DMS79 treated with DMSO at 0.1 percent for 48 hours (cell line): ENCODE measurements around the gene SEMA3B.
A peak's percentile ranks its signal among the peaks of the same experiment; 100 is the strongest.
"Not testable (repeated sequence)": the region's sequence is repeated elsewhere in the genome, so short reads cannot be mapped to it uniquely, and the experiment has no call there.

Experiments
- DNase-seq: peaks from one replicate; lab custom pipeline; 2025; lab: John Stamatoyannopoulos, UW

Gene SEMA3B

DNA sequence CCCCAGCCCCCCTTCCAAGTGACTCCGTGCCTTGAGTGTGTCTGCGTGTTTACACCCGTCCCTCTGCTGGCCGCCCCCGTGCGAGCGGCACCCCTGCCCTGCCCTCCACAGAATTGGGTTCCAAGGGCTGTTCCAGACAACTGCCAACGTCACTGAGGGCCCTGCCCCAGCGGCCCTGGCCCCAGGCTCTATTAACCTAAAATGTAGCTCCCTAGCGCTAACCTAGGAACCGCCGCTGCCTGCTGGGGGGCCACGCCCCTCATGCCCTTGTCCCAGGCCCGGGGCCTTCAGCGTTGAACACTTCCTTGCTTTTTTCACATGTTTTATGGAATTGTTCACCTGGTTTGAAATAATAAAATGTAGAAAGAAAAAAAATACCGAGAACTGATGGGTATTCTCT lies 10.0 kb upstream of the SEMA3B start:
- DNase-seq, result no peak

- no peak for DNase-seq
Measured at GRCh38 chr3:50259432-50260026, 9.4 kb upstream of the SEMA3B start.

- DNase-seq, result peak; percentile 55
Measured at GRCh38 chr3:50260027-50260941, 8.7 kb upstream of the SEMA3B start.

DNA sequence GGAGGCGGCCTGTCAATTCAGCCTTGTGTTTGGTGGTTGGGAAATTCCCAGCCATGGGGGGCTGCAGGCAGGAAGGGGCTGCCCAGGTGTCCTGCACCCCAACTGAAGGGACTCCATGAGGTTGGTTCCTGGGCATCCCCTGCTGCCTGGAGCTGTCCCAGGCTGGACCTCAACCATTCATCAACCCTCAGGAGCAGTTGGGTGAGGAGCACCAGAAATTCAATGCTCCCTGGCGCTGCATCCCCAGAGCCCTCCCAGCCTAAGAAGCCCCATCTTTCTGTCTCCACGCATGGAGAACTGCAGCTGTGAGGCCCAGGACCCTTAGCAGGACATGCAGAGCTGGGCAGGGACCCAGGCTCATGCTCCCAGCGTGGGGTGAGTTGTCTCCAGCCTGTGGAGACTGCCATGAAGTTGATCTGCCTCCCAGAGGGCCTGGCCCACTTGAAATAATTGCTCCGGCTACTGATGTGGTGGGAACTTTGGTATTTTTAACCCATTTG lies 8.0 kb upstream of the SEMA3B start:
- no peak for DNase-seq

DNA sequence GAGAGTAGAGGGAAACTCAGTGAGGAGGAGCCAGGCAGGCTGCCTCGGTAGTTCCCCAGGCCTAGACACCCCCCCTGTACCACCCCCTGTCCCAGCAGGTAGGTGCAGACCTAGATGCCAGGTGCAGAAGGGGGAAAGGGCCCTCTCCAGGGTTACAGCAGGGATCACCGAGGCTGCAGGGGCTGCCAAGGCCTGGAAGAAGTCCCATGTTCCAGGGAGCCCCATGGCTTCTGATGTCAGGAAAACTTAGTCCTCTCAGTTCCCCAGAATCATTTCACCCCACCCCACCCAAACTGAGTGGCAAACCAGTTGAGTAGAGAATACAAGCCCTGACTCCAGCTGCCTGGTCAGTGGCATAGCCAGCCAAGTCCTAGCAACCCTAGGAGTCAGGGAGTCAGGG lies 7.4 kb upstream of the SEMA3B start:
- no peak for DNase-seq

- DNase-seq, result not testable (repeated sequence)
Measured at GRCh38 chr3:50262200-50262599, 6.7 kb upstream of the SEMA3B start.

GRCh38 chr3:50262778-50263177 lies 6.2 kb upstream of the SEMA3B start:
- no peak for DNase-seq

GRCh38 chr3:50263478-50264382 lies 5.2 kb upstream of the SEMA3B start:
- no peak for DNase-seq

- DNase-seq, result no peak
Measured at GRCh38 chr3:50264383-50264963, 4.5 kb upstream of the SEMA3B start.

- no peak for DNase-seq
Measured at GRCh38 chr3:50264964-50265485, 3.9 kb upstream of the SEMA3B start.

GRCh38 chr3:50265571-50265970 lies 3.4 kb upstream of the SEMA3B start:
- DNase-seq, result no peak

- DNase-seq, result no peak
Measured at GRCh38 chr3:50266017-50266416, 2.9 kb upstream of the SEMA3B start.

GRCh38 chr3:50266836-50267235 lies 2.1 kb upstream of the SEMA3B start:
- no peak for DNase-seq

- peak; percentile 16 for DNase-seq
Measured at GRCh38 chr3:50267280-50267913, 1.6 kb upstream of the SEMA3B start.

DNA sequence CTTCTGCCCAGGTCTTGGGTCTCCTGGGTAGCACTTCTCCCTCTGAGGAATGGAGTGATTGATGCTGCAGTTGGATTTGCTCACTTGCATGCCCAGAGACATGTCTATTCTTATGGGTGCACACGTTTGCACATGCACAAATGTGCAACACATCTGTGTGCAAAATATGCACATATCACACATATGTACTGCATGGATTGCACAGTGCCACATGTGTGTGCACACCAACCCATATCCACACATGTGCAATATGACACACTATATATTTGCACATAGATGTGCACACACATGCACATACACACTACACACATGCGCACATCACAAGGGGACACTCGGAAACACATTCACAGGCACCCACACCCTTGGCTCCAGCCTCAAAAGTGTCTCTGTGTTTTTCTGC lies 671 bp upstream of the SEMA3B start:
- no peak for DNase-seq

DNA sequence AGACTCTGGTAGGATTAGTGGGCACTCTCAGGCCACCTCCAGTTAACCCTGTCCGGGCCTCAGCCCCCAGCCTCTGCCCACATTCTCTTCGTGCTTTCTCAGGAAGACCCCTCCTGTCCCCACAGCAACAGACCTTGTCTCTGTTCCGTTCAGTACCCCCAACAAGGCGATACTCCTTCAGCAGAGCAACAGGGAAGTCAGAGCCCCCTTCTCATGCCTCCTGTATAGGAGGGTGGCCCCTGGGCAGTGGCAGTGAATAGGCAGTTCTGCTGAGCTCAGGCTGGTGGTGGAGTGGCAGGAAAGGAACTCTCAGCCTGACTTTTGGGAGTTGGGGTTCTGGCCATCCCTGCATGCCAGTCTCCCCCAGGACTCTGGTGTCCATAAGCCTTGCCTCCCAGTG lies 513 bp downstream of the SEMA3B start:
- DNase-seq, result no peak

- no peak for DNase-seq
Measured at GRCh38 chr3:50269977-50270413, 1.0 kb downstream of the SEMA3B start.

DNA sequence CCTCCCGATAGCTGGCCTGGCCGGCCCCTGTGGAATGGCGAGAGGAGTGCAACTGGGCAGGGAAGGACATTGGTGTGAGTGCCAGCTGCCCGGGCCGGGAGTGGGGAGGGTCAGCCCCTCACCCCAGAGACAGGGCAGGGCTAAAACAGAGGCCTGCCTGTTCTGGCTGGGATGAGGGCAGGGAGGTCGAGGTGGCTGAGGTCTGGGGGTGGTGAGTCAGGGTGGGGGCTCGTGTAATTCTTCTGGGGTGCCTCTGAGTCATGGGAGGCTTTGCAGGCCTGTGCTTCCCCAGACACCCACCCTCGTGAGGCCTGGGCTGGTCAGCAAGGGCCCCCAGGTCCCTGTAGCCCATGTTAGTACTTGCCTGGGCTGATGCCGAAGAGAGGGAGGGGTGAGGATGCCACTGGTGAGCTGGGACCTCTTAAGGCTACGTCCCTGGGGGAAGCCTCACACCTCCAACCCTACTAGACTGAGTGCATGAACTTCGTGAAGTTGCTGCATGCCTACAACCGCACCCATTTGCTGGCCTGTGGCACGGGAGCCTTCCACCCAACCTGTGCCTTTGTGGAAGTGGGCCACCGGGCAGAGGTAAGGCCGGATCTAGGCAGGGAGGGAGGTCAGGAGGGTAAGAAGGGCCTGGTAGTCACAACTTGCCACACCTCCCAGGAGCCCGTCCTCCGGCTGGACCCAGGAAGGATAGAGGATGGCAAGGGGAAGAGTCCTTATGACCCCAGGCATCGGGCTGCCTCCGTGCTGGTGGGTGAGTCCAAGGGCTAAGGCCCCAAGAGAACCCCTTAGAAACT lies 1.7 kb downstream of the SEMA3B start:
- no peak for DNase-seq

GRCh38 chr3:50271314-50271936 lies 2.5 kb downstream of the SEMA3B start:
- DNase-seq, result no peak

- not testable (repeated sequence) for DNase-seq
Measured at GRCh38 chr3:50272538-50272910, 3.6 kb downstream of the SEMA3B start.
